Skeletal muscle cell (primary cell): Measurements from ENCODE around the gene EPB41L5.

Experiments
- DNase-seq: peaks from one replicate; pipeline ENCODE4 v3.0.0-alpha.2; 2010; ENCODE audit warnings: low read depth
- H3K4me3 ChIP-seq: 2 replicates; pipeline ENCODE4 v1.5.1; 2011; ENCODE audit warnings: low read depth, mild to moderate bottlenecking, control low read depth, low read length, moderate library complexity

EPB41L5 gene

DNA sequence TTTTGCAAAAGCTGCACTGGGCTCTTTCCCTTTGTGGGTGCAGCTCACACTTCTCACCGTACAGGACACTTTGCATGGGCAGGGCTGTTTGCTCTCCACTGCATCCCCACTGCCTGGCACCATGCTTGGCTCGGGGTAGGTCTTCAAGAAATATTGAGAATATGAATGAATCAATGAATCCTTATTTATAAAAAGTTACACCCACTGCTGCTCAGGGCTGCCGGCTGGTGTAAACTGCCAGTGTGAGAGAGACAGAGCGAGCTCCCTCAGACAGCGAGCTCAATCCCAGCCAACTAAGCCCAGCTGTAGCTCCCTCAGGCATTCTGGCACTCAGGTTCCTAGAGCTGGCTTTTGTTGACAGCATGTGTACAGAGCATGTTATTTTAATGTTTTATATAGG is 206.9 kb downstream of the EPB41L5 start:
- DNase-seq, result no peak
- H3K4me3 ChIP-seq, result no peak overlapping the region

DNA sequence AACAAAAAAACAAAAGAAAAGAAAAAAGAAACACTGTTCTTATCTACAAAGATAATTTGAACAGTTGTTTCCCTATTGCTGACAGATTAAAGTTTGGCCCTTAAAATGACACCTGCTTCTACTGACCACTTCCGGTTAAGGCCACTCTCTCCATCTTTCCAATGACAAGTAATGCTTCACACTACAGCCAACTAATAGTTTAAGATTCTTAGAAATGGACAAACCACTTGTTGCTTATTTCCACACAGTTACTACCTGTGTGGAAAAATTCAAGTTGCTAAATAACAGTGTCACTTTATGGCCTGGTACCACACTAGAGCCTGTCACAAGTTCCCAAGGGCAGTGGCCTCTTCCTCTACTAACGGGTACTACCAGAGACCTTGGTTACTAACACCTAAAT is 207.9 kb downstream of the EPB41L5 start:
- H3K4me3 ChIP-seq, result no peak overlapping the region
- no peak for DNase-seq

GRCh38 chr2:120221616-120222015 is 208.7 kb downstream of the EPB41L5 start:
- H3K4me3 ChIP-seq, result no peak overlapping the region
- no peak for DNase-seq

DNA sequence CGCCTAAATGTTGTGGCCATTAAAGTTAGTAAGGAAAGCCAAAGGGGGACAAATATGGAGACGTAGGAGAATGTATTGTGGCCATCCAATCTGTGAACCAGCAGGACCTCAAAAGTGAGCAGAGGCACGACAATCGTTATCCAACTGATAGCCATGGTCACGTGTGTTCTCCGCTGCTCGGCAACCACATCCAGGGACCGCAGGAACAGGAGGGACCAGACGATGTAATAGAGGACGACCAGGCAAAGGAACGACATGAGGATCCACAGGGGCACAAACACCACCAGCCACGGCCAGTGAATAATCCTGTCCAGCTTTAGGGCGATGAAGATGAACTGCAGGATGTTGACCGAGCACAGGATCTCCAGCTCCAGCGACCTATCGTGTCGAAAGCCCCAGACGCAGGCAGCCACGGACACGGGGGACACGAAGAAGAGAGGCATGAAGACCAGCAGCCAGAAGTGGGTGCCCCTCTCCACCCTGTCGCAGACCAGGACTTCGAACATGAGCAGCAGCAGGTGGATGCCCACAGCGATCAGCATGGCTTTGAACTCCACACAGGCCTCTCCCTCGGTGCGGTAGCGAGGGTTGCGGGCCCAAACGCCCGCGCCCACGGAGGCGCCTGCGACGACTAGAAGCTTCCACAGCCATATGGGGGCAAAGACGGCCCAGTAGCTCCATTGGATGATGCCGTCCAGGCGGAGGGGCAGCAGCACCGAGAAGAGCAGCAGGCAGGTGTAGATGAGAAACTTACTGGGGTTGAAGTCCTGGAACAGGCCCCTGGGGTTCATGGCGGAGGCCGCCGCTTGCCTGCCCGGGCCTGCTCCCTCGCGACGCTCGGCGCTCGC is 209.5 kb downstream of the EPB41L5 start:
- H3K4me3 ChIP-seq, result peak overlapping the region; percentile 64
- no peak for DNase-seq

GRCh38 chr2:120223034-120223912 is 210.4 kb downstream of the EPB41L5 start, which contains the start of gene TMEM185B:
Gene TMEM185B, minus strand, starts transcription at chr2:120223400. Its CDS starts 424 bp downstream, at chr2:120222976.
- peak within 1 kb of the TSS; percentile 64 for H3K4me3 ChIP-seq
- DNase-seq, result peak; percentile 49

GRCh38 chr2:120224256-120224655 is 211.4 kb downstream of the EPB41L5 start:
- H3K4me3 ChIP-seq, result no peak overlapping the region
- no peak for DNase-seq

DNA sequence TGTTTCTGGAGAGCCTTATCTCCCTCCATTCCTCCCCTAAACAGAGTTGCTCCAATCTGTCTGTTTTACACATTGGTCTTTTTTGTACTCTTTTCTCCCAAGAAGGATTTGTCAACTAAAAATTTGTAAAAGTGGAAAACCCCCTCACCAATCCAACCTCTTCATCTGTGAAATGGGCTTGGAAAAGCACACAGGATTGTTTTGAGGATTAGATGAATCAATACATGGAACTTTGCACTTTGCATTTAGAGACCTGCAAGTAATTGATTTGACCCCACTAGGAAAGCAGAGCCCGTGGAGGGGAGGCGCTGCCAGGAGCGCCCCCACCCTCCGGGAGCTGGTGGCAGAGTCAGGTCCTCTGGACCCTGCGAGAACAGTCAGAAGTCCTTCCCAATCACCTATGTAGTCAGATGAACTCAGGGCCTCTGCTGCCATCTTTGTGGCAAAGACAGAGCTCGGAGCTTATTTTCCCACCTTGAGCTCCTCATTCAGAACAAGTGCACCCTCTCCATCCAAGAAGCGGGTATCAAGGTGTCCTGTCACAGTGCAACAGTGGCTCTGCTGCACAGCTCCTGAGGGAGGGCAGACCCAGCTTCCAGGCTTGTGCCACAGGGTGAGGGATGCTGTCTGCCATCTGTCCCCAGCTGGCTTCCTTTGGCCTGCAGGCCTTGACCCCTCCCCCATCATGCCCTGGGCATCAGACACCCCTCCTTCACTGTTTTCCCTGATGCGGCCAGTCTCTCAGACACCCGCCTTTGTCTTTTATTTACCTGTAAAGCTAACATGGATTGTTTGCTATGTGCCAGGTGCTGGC is 212.1 kb downstream of the EPB41L5 start:
- no peak for DNase-seq
- H3K4me3 ChIP-seq, result no peak overlapping the region

DNA sequence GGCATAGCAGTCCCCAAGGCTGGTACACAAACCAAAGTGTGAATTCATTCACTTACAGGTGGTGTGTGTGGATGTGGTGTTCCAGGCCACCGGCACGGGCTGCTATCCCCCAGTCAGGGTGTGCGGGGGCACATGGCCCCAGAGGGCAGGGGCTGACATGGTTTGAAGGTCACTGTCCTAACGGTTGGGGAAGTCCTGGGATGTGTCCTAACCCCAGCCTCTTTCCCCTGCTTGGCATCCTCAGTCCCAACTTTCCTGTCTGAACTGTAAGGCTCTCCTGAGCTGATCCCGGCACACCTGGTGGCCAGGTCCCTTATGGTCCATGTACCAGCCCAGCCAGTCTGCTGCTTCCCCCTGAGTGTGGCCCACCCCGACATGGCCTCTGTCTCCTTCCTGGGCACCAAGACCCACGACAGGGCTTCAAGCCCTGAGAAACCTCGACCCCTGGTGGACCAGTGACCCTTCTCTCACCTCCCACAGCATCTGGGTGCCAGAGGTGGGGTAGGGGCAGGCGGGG is 212.7 kb downstream of the EPB41L5 start:
- no peak for DNase-seq

GRCh38 chr2:120226316-120226715 is 213.4 kb downstream of the EPB41L5 start:
- DNase-seq, result no peak
- H3K4me3 ChIP-seq, result no peak overlapping the region

More for the DNA sequence above, 212.7 kb downstream of the EPB41L5 start:
- no peak overlapping the region for H3K4me3 ChIP-seq

DNA sequence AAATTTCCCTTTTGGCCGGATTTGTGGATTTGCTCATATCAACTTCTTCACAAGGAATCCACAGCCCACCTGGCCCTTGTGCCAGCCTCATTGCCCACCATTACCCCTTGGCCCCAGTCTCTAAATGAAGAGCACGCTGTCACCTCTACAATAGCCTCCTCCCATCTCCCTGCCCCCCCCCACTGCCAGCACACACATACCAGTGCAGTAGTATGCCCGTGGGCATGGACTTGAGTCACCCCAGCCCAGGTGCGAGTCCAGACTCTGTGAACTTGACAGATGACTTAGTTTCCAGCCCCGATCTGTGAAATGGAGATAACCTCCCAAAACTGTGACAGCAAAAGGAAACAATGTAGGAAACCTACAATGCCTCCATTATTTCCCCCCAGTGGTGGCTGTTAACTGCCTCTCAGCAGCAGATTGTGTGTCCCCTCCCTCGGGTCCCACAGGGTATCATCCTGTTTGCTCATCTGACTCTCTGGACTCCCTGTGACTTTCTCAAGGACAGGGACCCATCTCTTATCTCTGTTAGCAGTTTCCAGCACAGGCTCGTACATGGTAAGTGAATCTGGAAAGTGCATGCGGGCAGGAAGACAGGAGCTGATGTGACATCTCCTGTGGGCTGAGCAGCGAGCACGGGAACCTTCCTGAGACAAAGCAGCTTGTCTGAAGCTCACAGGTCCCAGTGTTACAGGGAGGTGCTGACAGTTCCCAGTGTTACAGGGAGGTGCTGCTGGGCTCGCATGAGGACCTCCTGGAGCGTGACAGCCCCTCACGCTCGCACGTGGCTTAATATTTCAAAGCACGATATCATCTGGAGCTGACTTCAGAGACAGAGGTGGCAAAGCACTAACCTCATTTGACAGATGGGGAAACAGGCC is 214.5 kb downstream of the EPB41L5 start:
- DNase-seq, result no peak

GRCh38 chr2:120228503-120228902 is 215.6 kb downstream of the EPB41L5 start:
- H3K4me3 ChIP-seq, result no peak overlapping the region
- DNase-seq, result no peak

More for the DNA sequence above, 214.5 kb downstream of the EPB41L5 start:
- no peak overlapping the region for H3K4me3 ChIP-seq
